NCI-H187 treated with DMSO at 0.1 percent for 48 hours (cell line): ENCODE measurements around the gene DOP1B.
"Not testable (repeated sequence)": the region's sequence is repeated elsewhere in the genome, so short reads cannot be mapped to it uniquely, and the experiment has no call there.

ENCODE experiments used
- DNase-seq: peaks from one replicate; lab custom pipeline; 2025; lab: John Stamatoyannopoulos, UW

DOP1B gene

DNA sequence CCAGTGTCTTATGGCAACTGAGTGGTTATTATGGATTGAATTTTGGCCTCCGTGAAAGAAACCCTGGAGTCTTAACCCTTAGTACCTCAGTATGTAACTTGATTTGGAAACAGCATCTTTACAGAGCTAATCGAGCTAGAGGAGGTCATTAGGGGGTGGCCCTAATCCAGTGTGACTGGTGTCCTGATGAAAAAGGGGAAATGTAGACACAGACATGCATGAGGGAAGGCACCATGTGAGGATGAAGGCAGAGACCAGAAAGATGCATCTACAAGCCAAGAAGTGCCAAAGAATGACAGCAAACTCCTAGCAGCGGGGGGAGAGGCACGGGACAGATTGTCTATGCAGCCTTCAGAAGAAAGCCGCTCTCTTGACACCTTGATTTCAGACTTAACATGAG is 14.7 kb downstream of the DOP1B start:
- no peak for DNase-seq

DNA sequence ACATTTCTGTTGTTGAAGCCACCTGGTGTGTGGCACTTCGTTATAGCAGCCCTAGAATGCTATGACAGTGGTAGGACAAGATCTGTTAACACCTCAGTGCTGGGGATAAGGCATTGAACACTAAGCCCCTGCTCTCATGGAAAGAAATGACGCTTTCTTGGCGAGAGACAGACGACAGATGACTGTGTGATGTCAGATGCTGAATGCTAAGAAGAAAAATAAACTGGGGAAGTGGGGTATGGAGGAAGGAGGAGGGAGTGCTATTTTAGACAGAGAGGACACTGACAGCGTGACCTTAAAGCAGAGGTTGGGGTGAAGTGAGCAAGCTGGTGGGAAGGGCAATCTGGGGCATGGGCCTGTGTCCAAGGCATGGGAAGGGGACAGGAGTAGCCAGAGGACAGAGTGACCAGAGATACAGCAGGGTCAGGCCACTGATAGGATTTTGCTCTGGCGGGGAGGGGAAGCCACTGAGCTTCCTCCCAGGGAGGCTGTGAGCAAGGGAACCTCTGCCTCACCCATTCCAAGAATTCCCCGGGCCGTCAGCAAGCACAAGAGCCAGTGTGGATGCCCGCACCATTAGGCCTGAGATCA is 15.2 kb downstream of the DOP1B start:
- DNase-seq, result no peak

DNA sequence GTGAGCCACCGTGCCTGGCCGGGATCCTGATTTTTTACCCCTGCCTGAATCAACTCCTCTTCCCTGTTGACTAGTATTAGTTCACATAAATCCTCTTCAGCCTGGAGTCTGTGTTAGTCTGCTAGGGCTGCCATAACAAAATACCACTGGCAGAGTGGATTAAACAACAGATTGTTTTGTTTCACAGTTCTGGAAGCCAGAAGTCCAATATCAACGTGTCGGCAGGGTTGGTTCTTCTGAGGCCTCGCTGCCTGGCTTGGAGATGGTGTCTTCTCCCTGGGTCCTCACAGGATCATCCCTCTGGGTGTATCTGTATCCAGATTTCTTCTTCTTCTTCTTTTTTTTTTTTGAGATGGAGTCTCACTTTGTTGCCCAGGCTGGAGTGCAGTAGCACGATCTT is 18.2 kb downstream of the DOP1B start:
- no peak for DNase-seq

DNA sequence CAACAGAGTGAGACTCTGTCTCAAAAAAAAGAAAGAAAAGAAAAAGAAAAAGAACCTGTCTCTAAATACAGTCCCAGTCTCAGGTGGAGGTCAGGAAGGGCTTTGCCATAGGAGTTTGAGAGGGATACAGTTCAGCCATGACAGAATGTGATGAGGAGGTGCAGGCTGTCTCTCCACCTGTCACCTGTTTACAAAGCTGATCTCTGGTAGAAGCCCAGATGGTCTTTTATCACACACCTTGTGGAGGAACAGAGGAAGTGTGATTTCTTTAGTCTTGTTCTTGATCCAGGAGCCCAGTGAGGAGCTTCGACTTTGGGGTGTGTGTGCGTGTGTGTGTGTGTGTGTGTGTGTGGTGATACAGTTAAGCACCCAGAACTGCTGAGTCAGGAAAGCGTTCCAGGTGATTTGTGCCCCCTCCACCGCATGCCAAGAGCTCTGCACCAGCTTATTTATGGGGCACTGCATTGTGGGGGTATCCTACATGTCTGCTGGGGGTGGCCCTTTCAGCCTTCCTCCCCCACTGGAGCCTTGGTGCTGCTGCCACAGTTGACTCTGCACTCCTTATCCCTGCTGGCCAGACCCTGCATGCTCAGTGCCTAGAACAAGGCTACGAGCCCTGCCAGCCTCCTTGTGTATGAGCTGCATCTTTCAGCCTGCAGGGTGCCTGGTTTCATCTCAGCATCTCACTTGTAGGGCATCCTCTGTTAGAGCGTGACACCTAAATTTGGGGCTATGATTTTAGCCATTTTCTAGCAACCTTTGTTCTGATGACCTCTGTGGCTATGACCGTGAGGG is 19.3 kb downstream of the DOP1B start:
- no peak for DNase-seq

DNA sequence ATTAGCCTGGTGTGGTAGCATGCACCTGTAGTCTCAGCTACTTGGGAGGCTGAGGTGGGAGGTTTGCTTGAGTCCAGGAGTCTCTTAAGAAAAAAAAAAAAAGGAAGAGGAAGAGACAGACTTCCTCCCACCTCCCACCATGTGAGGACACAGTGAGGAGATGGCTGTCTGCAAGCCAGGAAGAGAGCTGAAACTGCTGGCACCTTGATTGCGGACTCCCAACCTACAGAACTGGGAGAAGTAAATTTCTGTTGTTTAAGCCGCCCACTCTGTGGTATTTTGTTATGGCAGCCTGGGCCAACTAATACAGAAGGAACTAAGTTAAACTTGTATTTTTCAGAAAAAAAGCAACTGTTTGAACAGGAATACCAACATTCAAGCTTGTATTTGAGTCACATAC is 21.7 kb downstream of the DOP1B start:
- no peak for DNase-seq

DNA sequence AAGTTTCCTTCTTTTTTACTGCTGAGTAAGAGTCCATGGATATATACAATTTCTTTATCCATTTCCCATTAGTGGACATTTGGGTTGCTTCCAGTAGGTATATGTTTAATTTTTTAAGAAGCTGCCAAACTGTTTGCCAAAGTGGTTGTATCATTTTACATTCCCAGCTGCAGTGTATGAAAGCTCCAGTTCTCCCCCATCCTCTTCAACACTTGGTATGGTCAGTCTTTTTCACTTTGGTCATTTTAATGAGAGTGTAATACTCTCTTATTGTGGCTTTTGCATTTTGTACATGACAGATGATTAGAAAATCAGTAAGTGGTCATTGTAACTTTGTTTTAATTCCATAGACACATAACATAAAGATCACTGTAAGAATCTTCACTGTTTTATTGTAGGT is 22.5 kb downstream of the DOP1B start:
- no peak for DNase-seq

DNA sequence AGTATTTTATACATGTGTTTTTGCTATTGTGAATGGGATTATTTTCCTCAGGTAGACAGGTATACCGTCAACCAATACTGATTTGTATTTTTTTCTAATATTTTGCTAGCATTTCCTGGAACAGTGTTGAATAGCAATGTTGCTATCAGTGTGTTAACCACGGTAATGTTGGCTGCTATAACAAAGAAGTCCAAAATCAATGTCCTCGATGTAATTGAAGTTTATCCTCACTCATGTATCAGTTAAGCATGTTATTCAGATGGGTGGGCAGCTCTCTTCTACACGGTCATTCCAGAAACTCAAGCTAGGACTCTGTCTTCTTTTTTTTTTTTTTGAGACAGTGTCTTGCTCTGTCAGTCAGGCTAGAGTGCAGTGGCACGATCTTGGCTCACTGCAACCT is 24.3 kb downstream of the DOP1B start:
- no peak for DNase-seq

DNA sequence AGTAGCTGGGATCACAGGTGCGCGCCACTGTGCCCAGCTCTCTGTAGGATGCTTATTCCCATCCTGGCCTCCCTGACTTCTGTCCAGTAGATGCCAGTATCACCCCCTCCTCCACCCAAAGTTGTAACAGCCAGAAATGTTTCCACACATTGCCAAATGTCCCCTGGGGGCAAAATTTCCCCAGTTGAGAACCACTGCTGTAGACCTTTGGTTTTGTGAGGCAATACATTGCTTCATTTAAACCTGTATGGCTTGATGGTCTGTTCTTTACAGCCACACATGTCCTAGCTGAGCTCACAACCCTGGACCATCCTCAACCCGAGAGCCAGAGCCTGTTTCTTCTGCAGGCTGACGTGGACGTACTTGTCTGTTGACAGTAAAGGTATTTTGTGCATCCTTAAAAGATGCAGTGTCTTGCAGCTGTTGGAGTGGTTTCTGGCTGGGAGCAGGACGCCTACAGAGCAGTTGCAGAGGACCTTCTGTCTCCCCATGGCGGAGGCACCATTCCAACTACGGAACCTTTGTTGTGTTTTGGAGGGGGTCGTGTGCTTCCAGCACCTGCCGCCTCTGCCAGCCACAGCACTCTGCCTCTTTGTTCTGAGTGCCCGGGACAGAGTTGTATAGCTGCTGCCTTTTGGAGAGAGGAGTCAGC is 26.6 kb downstream of the DOP1B start:
- DNase-seq, result no peak

DNA sequence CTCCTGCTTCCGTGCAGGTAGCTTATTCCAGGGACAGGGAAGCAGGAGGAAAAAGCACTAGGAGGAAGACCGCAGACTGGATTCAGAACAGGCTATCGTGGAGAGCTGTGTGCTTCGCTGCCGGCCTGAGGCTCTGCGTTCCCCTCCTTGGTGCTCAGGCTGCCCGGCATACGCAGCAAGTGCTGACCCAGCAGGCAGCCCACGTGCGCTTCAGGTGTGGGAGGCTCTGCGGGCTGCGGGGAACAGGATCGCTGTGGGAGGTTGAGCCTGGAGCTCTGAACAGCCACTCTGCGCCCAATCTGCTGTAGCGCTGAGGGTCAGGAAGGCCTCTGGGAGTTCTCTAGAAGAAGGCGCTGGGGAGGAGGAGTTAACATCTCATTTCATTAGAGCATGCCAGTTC is 27.9 kb downstream of the DOP1B start:
- no peak for DNase-seq

DNA sequence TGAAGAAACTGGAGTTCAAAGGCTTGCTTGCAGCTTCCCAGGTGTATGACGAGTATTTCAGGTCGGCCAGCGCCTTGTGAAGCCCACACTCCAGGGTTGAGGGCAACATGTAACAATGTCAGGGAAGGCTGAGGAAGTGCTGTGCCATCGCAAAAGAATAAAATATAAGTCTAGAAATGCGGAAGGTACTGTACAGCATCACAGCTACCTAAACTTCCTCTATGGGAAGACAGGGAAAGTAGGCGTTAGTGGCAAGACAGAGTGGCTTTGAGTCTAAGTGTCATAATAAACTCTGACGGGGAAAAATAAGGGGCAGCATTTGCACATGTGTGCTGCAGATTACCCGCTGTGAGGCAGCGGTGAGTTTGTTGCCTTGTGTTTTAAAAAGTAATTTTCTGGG is 28.9 kb downstream of the DOP1B start:
- DNase-seq, result no peak

DNA sequence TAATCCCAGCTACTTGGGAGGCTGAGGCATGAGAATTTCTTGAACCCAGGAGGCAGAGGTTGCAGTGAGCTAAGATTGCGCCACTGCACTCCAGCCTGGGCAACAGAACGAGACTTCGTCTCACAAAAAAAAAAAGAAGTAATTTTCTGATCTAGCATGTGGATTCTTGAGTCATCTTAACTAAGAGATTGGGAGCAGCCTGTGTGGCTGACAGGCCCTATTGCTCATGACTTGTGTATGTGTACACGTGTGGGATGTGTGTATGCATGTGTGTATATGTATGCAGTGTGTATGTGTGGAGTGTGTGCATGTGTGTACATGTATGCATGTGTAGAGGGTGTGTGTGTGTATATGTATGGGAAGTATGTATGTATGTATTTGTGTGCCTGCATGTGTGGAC is 29.5 kb downstream of the DOP1B start:
- no peak for DNase-seq

DNA sequence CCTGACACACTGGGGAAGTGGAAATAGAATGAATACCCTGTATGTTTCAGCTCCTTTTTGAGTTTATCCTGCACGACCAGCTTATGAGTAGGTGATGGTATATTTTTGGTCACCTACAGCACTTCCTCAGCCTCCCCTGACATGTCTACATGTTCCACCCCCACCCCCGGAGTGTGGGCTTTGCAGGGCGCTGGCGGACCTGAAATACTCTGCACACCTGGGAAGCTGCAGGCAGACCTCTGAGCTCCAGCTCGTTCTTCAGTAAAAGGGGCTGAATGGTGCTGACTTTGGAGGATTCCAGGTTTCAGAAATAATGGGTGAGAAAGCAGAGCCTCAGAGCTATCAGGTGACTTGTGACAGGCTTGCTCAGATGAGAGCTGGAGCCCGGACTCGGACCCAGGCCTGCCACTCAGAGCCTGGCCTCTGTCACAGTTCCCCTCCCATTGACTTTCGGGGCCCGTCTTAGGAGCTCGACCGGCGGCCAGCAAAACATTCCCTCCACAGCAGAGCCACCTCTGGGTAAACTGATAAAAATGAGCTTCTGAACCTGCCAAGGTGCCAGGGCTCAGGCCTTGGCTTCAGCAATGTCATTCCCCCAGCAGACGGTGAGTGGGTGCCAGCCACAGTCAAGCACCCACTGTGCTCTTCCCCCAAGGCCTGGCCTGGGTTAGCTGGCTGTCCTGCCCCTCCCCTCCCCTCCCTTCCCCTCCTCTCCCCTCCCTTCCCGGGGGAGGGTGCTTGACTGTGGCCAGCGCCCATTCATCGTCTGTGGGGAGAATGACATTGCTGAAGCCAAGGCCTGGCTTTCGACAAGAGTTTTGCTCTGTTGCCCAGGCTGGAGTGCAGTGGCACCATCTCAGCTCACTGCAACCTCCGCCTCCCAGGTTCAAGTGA is 30.1 kb downstream of the DOP1B start:
- DNase-seq, result no peak

DNA sequence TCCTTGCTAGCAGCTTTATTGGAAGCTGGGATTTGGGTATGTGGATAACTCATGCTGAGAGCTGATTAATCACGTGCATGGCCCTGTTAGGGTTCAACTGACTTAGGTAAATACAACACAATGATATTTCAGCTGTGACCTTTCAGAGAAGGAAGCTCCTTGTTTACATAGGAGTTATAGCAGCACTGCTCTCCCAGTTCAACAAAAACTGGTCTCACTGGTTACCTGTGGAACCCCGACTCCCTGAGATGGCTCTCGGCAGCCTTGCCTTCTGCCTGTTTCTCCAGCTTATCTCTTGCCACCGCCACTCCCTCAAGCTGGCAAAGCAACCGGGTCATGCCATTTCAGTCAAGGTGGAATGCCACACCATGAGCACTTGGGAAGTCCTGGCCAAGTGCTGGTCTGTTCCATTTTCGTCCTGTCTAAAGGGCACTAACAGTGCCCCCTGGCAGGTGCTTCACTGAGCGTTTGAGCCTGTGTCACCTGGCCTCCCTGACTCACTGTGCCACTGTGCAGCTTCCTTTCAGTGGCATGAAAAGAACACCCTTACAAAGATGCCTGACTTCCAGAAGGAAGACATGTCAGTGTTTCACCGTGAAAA is 31.6 kb downstream of the DOP1B start:
- no peak for DNase-seq

DNA sequence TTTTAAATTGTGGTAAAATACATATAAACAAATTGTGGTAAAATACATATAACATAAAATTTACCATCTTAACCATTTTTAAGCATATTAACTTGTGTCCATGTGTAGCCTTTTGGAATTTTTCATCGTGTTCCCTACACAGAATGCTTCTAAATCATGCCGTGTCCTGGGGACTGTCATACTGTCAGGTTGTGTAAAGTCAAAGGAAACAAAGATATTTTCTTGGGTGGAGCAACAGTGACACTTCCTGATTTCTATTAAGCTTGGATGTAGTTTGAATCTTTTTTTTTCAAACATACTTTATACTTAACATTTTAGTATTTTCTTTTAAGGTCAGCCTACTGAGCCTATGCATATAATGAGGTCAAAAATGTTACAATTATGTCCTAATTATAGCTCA is 32.3 kb downstream of the DOP1B start:
- no peak for DNase-seq

DNA sequence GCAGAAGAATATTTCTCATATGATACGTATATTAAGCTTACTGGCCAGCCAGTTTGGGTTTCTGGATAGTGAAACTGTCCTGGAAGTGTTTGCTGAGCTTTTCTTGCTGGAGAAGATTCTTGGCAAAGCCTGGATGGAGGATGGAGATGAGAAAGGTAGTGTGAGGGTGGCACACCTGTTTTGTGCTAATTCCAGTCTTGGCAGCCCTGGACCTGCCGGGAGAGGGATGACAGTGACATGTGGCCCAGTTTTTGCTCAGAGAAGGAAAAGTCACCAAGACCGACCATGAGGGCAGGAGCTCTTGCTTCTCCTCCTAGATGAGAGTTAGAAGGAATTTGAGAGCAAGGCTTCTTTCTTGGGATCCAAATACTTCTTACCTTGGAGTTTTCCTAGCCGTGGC is 34.1 kb downstream of the DOP1B start:
- DNase-seq, result no peak

DNA sequence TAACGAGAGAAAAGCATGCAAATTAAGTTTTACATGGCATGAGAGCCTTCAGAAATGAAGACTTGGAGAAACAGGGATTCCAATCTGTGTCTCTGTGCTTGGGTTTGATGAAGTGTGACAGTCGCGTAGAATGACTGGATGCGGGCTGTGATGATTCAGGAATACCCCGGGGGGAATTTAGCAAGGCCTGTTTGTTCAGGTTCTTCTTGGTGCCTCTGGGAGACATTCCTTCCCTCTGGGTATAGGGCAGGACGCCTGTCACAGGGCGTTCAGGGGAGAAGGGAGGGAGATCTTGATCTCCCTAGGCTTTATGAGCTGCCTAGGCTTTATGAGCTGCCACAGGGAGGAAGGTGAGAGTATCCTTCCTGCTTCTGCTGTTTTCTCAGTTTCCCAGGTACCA is 36.6 kb downstream of the DOP1B start:
- DNase-seq, result no peak

DNA sequence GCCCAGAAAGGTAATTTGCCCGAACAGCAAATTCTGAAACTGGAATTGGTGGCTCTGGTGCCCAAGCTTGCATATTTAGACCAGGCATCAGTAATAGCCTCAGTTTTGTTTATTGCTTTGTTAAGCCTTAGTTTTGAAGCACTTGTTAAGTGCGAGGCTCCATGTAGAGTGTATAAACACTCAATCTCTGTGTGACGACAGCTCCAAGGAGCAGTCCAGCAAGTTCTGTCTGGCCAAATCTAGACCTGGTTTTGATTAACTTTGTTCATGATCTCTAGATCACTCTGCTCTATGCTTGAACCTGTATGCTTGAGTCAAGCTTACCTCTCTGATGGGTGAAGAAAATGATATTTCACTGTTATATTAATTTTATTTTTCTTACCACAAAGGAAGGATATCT is 37.4 kb downstream of the DOP1B start:
- DNase-seq, result no peak

DNA sequence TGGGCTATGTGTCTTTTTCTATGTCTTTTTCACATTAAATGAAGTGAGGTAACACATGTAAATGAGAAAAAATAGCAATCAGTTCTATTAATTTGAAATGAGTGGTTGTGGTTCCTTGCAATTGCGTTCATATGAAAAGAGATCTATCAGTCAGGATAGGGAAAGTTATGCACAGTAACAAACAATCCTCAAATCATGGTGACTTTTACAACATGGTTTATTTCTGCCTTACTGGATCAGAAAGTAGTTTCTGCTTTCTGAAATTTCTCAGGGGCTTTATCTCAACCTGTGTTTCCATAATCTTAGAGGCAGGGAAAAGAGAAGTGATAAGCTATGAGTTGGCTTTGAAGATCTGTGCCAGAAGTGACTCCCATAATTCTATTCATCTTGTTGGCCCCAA is 39.0 kb downstream of the DOP1B start:
- no peak for DNase-seq

DNA sequence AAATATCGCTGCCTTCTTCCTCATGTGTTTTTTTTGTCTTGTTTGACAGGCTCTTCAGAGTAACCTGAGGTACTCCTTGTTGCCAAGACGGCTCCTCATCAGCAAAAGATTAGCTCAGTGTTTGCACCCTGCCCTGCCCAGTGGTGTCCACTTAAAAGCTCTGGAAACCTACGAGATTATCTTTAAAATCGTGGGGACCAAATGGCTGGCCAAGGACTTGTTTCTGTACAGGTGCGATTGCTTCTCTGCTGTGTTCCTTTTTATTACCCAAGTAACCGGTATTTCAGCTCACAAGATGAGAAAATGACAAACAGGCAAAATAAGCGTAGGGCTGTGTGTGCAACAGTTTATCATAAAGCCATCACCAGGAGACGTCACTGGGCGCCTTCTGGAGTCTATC is 42.4 kb downstream of the DOP1B start:
- no peak for DNase-seq

DNA sequence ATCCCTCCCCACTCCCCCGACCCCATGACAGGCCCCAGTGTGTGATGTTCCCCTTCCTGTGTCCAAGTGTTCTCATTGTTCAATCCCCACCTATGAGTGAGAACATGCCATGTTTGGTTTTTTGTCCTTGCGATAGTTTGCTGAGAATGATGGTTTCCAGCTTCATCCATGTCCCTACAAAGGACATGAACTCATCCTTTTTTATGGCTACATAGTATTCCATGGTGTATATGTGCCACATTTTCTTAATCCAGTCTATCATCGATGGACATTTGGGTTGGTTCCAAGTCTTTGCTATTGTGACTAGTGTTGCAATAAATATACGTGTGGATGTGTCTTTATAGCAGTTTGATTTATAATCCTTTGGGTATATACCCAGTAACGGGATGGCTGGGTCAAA is 43.0 kb downstream of the DOP1B start:
- DNase-seq, result not testable (repeated sequence)

DNA sequence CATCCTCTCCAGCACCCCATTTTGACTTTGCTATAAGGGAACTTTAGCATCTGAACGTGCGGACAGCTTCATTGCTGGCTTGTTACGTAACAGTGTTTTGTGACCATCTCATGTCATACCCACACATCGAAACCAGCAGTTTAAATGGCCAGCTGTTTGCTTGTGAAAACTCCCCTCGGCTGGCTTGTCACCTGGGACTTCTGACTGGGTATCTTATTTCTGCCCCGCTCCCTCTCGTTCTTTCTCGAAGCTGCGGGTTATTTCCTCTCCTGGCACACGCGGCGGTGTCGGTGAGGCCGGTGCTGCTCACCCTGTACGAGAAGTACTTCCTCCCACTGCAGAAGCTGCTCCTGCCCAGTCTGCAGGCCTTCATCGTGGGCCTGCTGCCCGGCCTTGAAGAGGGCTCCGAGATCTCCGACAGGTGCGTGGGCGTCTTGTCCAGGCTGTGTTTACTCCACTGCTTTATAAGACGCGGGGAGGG is 43.5 kb downstream of the DOP1B start:
- no peak for DNase-seq
